Kidney epithelial cell (primary cell): ENCODE measurements around the gene PGLYRP1. TPM values are rescaled to one million over a fixed set of nuclear protein-coding genes. Genes with fewer than 3 reads are reported as not detected.

Experiments
- DNase-seq: peaks from one replicate; pipeline ENCODE4 v3.0.0-alpha.2; 2010; ENCODE audit warnings: low read depth
- H3K27me3 ChIP-seq: 2 replicates; pipeline ENCODE4 v1.6.0; 2011; ENCODE audit warnings: low read length; ENCODE audit not compliant: control insufficient read depth, insufficient read depth
- H3K36me3 ChIP-seq: 2 replicates; pipeline ENCODE4 v1.5.1; 2011; ENCODE audit warnings: low read length; ENCODE audit not compliant: control insufficient read depth, insufficient read depth
- H3K4me3 ChIP-seq: 2 replicates; pipeline ENCODE4 v1.5.1; 2011; ENCODE audit warnings: low read depth, mild to moderate bottlenecking, control low read depth, low read length
- total RNA-seq: library from RNA; depleted of rRNA; stranded (reverse); fragments of >200 nt; gene quantifications from 2 replicates; pipeline ENCODE4 v1.2.3, GENCODE V29; 2015
- TF ChIP-seq, protein P1 (sequence below): IDR thresholded peaks from 2 replicates; pipeline ENCODE4 v1.5.1; 2011; ENCODE audit warnings: mild to moderate bottlenecking, moderate library complexity, low read length, control low read depth, inconsistent platforms; ENCODE audit not compliant: insufficient read depth, poor library complexity, severe bottlenecking

The PGLYRP1 gene
- total RNA-seq, 1 donor from 2014 or later, result not detected

GRCh38 chr19:46030812-46031550 is 8.1 kb upstream of the PGLYRP1 start:
- no peak overlapping the region for H3K4me3 ChIP-seq
- H3K36me3 ChIP-seq, result no peaks in the 10 kb centered on the region
- H3K27me3 ChIP-seq, result peaks cover 13% of the 10 kb centered on the region
- DNase-seq, result no peak
- TF ChIP-seq, protein P1, sequence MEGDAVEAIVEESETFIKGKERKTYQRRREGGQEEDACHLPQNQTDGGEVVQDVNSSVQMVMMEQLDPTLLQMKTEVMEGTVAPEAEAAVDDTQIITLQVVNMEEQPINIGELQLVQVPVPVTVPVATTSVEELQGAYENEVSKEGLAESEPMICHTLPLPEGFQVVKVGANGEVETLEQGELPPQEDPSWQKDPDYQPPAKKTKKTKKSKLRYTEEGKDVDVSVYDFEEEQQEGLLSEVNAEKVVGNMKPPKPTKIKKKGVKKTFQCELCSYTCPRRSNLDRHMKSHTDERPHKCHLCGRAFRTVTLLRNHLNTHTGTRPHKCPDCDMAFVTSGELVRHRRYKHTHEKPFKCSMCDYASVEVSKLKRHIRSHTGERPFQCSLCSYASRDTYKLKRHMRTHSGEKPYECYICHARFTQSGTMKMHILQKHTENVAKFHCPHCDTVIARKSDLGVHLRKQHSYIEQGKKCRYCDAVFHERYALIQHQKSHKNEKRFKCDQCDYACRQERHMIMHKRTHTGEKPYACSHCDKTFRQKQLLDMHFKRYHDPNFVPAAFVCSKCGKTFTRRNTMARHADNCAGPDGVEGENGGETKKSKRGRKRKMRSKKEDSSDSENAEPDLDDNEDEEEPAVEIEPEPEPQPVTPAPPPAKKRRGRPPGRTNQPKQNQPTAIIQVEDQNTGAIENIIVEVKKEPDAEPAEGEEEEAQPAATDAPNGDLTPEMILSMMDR, result no peak

DNA sequence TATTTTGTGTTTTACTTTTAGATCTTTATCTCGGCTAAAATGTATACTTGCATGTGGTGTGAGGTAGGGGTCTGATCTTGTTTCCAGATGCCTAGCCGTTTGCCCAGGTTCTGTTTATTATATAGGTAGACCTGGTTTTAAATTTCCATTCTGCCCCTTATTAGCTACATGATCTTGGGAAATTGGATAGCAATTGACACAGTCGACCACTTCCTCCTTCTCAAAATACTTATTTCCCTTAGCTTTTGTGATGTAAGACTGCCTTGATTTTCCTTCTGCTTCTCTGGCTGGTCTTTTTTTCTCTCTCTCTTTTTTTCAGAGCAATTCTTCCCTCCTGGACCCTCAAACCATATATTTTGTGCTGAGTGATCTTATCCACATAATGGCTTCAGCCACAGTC is 3.0 kb upstream of the PGLYRP1 start:
- Histone ChIP-seq H3K36me3 (no peaks in the 10 kb centered on the region), H3K27me3 (peaks cover 28% of the 10 kb centered on the region), H3K4me3 (no peak overlapping the region)
- TF ChIP-seq, protein P1, result no peak
- DNase-seq, result no peak

GRCh38 chr19:46023311-46023779 is 492 bp upstream of the PGLYRP1 start:
- TF ChIP-seq, protein P1, result no peak
- Histone ChIP-seq H3K36me3 (no peaks in the 10 kb centered on the region), H3K4me3 (no peak overlapping the region), H3K27me3 (peaks cover 25% of the 10 kb centered on the region)
- DNase-seq, result no peak

GRCh38 chr19:46022061-46022430 is 807 bp downstream of the PGLYRP1 start:
- DNase-seq, result no peak
- TF ChIP-seq, protein P1, result no peak
- peaks cover 25% of the 10 kb centered on the region for H3K27me3 ChIP-seq

GRCh38 chr19:46021531-46022041 is 1.3 kb downstream of the PGLYRP1 start:
- TF ChIP-seq, protein P1, result no peak
- DNase-seq, result no peak
- Histone ChIP-seq H3K27me3 (peaks cover 25% of the 10 kb centered on the region), H3K4me3 (no peak overlapping the region), H3K36me3 (no peaks in the 10 kb centered on the region)

More at GRCh38 chr19:46022061-46022430, 807 bp downstream of the PGLYRP1 start:
- no peaks in the 10 kb centered on the region for H3K36me3 ChIP-seq
- H3K4me3 ChIP-seq, result no peak overlapping the region

DNA sequence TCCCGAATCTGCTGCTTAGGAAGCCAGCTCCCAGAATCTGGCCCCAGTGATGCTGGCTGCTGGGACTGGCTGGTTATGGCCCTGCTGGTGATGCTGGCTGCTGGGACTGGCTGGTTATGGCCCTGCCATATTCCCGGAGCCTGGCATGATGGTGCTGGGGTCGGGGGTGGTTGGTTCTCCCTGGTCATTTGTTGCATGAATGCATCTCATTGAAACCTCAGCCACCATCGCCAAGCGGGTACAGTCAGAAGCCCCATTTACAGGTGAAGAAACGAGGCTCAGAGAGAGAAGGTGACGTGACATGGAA is 2.1 kb downstream of the PGLYRP1 start:
- Histone ChIP-seq H3K27me3 (peaks cover 31% of the 10 kb centered on the region), H3K4me3 (no peak overlapping the region), H3K36me3 (no peaks in the 10 kb centered on the region)
- TF ChIP-seq, protein P1, result no peak
- DNase-seq, result no peak
